Measurements from ENCODE around the gene TMEM139.

The TMEM139 gene

GRCh38 chr7:143271240-143271639, 13.5 kb upstream of the TMEM139 start:
- Histone ChIP-seq H3K4ac (ENCODE audit: low read depth, low read length) (no peak overlapping the region), H4K12ac (ENCODE audit: low read depth, low read length) (no peak overlapping the region), H3K4me3 (ENCODE audit: low read depth, low read length) (no peak overlapping the region), H3K9ac (ENCODE audit: low read length) (no peak overlapping the region), H2BK12ac (ENCODE audit: low read length) (no peak overlapping the region), H3K27ac (ENCODE audit: low read depth, low read length) (no peak overlapping the region), H3K79me2 (ENCODE audit: control insufficient read depth, insufficient read depth, low read length, poor library complexity) (no peaks in the 10 kb centered on the region), H2BK5ac (ENCODE audit: low read depth, low read length, poor library complexity) (no peak overlapping the region), H3K4me1 (ENCODE audit: control insufficient read depth in 1 of 2, insufficient read depth in 2 of 2, low read length in 2 of 2) (no peaks in the 10 kb centered on the region), H3K18ac (ENCODE audit: low read length) (no peak overlapping the region), H3K23ac (ENCODE audit: low read length) (no peak overlapping the region), H2AFZ (ENCODE audit: insufficient read depth, low read length, poor library complexity) (no peak overlapping the region), H4K8ac (ENCODE audit: low read depth, low read length) (no peak overlapping the region), H3K4me2 (ENCODE audit: low read length) (no peak overlapping the region), H3K9me3 (ENCODE audit: insufficient read depth, low read depth, low read length) (no peaks in the 10 kb centered on the region), H3K79me1 (ENCODE audit: low read length) (no peaks in the 10 kb centered on the region), H3K36me3 (ENCODE audit: control insufficient read depth in 1 of 2, insufficient read depth in 2 of 2, low read length in 2 of 2) (peaks cover 21 to 26% of the 10 kb centered on the region in 2 experiments), H2BK120ac (ENCODE audit: insufficient read depth, low read length, poor library complexity) (no peak overlapping the region), H3K27me3 (ENCODE audit: insufficient read depth, low read length) (no peaks in the 10 kb centered on the region), H4K91ac (ENCODE audit: low read depth, low read length) (no peak overlapping the region), H2AK5ac (ENCODE audit: low read length) (no peak overlapping the region), H3K14ac (ENCODE audit: low read length) (no peak overlapping the region)
- no peak for DNase-seq
- no CpG with 5 or more reads among the region's 1 CpG for WGBS (ENCODE audit: extremely low coverage, insufficient coverage, insufficient read length)

- H4K91ac ChIP-seq (ENCODE audit: low read depth, low read length), result no peak overlapping the region
- H3K79me2 ChIP-seq (ENCODE audit: control insufficient read depth, insufficient read depth, low read length, poor library complexity), result no peaks in the 10 kb centered on the region
- H2BK120ac ChIP-seq (ENCODE audit: insufficient read depth, low read length, poor library complexity), result no peak overlapping the region
- H4K12ac ChIP-seq (ENCODE audit: low read depth, low read length), result no peak overlapping the region
- WGBS (ENCODE audit: extremely low coverage, insufficient coverage, insufficient read length), result no CpG with 5 or more reads among the region's 2 CpGs
- H3K36me3 ChIP-seq (ENCODE audit: control insufficient read depth in 1 of 2, insufficient read depth in 2 of 2, low read length in 2 of 2), result peaks cover 18% of the 10 kb centered on the region in 2 experiments
- no peak overlapping the region for H3K4ac ChIP-seq (ENCODE audit: low read depth, low read length)
- no peak overlapping the region for H2BK5ac ChIP-seq (ENCODE audit: low read depth, low read length, poor library complexity)
- H4K8ac ChIP-seq (ENCODE audit: low read depth, low read length), result no peak overlapping the region
- H3K27ac ChIP-seq (ENCODE audit: low read depth, low read length), result no peak overlapping the region
- H3K9me3 ChIP-seq (ENCODE audit: insufficient read depth, low read depth, low read length), result no peaks in the 10 kb centered on the region
- H3K23ac ChIP-seq (ENCODE audit: low read length), result no peak overlapping the region
- H3K4me1 ChIP-seq (ENCODE audit: control insufficient read depth in 1 of 2, insufficient read depth in 2 of 2, low read length in 2 of 2), result no peaks in the 10 kb centered on the region
- no peak overlapping the region for H2AK5ac ChIP-seq (ENCODE audit: low read length)
- DNase-seq, result no peak
- H3K18ac ChIP-seq (ENCODE audit: low read length), result no peak overlapping the region
- H2BK12ac ChIP-seq (ENCODE audit: low read length), result no peak overlapping the region
- no peak overlapping the region for H3K14ac ChIP-seq (ENCODE audit: low read length)
- no peaks in the 10 kb centered on the region for H3K27me3 ChIP-seq (ENCODE audit: insufficient read depth, low read length)
- no peak overlapping the region for H3K9ac ChIP-seq (ENCODE audit: low read length)
- H3K79me1 ChIP-seq (ENCODE audit: low read length), result no peaks in the 10 kb centered on the region
- no peak overlapping the region for H3K4me2 ChIP-seq (ENCODE audit: low read length)
- no peak overlapping the region for H2AFZ ChIP-seq (ENCODE audit: insufficient read depth, low read length, poor library complexity)
- H3K4me3 ChIP-seq (ENCODE audit: low read depth, low read length), result no peak overlapping the region
Observed at GRCh38 chr7:143272871-143273270, 11.9 kb upstream of the TMEM139 start.

- H3K9me3 ChIP-seq (ENCODE audit: insufficient read depth, low read depth, low read length), result no peaks in the 10 kb centered on the region
- H4K8ac ChIP-seq (ENCODE audit: low read depth, low read length), result peak overlapping the region; percentile 23
- peak overlapping the region; percentile 83 for H2BK12ac ChIP-seq (ENCODE audit: low read length)
- no peak overlapping the region for H3K4me3 ChIP-seq (ENCODE audit: low read depth, low read length)
- H2AFZ ChIP-seq (ENCODE audit: insufficient read depth, low read length, poor library complexity), result no peak overlapping the region
- DNase-seq, result peak; percentile 58 to 95
- no CpG with 5 or more reads among the region's 8 CpGs for WGBS (ENCODE audit: extremely low coverage, insufficient coverage, insufficient read length)
- no peak overlapping the region for H4K91ac ChIP-seq (ENCODE audit: low read depth, low read length)
- no peak overlapping the region for H2BK120ac ChIP-seq (ENCODE audit: insufficient read depth, low read length, poor library complexity)
- H3K4me2 ChIP-seq (ENCODE audit: low read length), result no peak overlapping the region
- H3K9ac ChIP-seq (ENCODE audit: low read length), result no peak overlapping the region
- no peaks in the 10 kb centered on the region for H3K79me2 ChIP-seq (ENCODE audit: control insufficient read depth, insufficient read depth, low read length, poor library complexity)
- H3K4ac ChIP-seq (ENCODE audit: low read depth, low read length), result no peak overlapping the region
- no peak overlapping the region for H2BK5ac ChIP-seq (ENCODE audit: low read depth, low read length, poor library complexity)
- no peak overlapping the region for H3K18ac ChIP-seq (ENCODE audit: low read length)
- H3K27me3 ChIP-seq (ENCODE audit: insufficient read depth, low read length), result no peaks in the 10 kb centered on the region
- H3K79me1 ChIP-seq (ENCODE audit: low read length), result peaks cover 4% of the 10 kb centered on the region
- peak overlapping the region; percentile 81 for H2AK5ac ChIP-seq (ENCODE audit: low read length)
- H3K14ac ChIP-seq (ENCODE audit: low read length), result no peak overlapping the region
- H4K12ac ChIP-seq (ENCODE audit: low read depth, low read length), result no peak overlapping the region
- H3K4me1 ChIP-seq (ENCODE audit: control insufficient read depth in 1 of 2, insufficient read depth in 2 of 2, low read length in 2 of 2), result peaks cover 3% of the 10 kb centered on the region in 2 experiments
- H3K27ac ChIP-seq (ENCODE audit: low read depth, low read length), result no peak overlapping the region
- no peaks in the 10 kb centered on the region for H3K36me3 ChIP-seq (ENCODE audit: control insufficient read depth in 1 of 2, insufficient read depth in 2 of 2, low read length in 2 of 2)
- no peak overlapping the region for H3K23ac ChIP-seq (ENCODE audit: low read length)
Observed at GRCh38 chr7:143279186-143280098, 5.3 kb upstream of the TMEM139 start.

- H3K27me3 ChIP-seq (ENCODE audit: insufficient read depth, low read length), result no peaks in the 10 kb centered on the region
- no peak overlapping the region for H2AK5ac ChIP-seq (ENCODE audit: low read length)
- H3K4me3 ChIP-seq (ENCODE audit: low read depth, low read length), result no peak overlapping the region
- H2BK12ac ChIP-seq (ENCODE audit: low read length), result no peak overlapping the region
- no peak overlapping the region for H3K18ac ChIP-seq (ENCODE audit: low read length)
- no peak overlapping the region for H3K4me2 ChIP-seq (ENCODE audit: low read length)
- no peak overlapping the region for H4K12ac ChIP-seq (ENCODE audit: low read depth, low read length)
- H2BK5ac ChIP-seq (ENCODE audit: low read depth, low read length, poor library complexity), result no peak overlapping the region
- no peak overlapping the region for H3K27ac ChIP-seq (ENCODE audit: low read depth, low read length)
- H3K9ac ChIP-seq (ENCODE audit: low read length), result no peak overlapping the region
- no peak overlapping the region for H4K91ac ChIP-seq (ENCODE audit: low read depth, low read length)
- no peaks in the 10 kb centered on the region for H3K36me3 ChIP-seq (ENCODE audit: control insufficient read depth in 1 of 2, insufficient read depth in 2 of 2, low read length in 2 of 2)
- no peak overlapping the region for H4K8ac ChIP-seq (ENCODE audit: low read depth, low read length)
- H3K4ac ChIP-seq (ENCODE audit: low read depth, low read length), result no peak overlapping the region
- no peaks in the 10 kb centered on the region for H3K79me2 ChIP-seq (ENCODE audit: control insufficient read depth, insufficient read depth, low read length, poor library complexity)
- H2BK120ac ChIP-seq (ENCODE audit: insufficient read depth, low read length, poor library complexity), result no peak overlapping the region
- H3K79me1 ChIP-seq (ENCODE audit: low read length), result peaks cover 7% of the 10 kb centered on the region
- peaks cover 8 to 9% of the 10 kb centered on the region in 2 experiments for H3K4me1 ChIP-seq (ENCODE audit: control insufficient read depth in 1 of 2, insufficient read depth in 2 of 2, low read length in 2 of 2)
- no peak for DNase-seq
- no peaks in the 10 kb centered on the region for H3K9me3 ChIP-seq (ENCODE audit: insufficient read depth, low read depth, low read length)
- H3K23ac ChIP-seq (ENCODE audit: low read length), result no peak overlapping the region
- no peak overlapping the region for H3K14ac ChIP-seq (ENCODE audit: low read length)
- H2AFZ ChIP-seq (ENCODE audit: insufficient read depth, low read length, poor library complexity), result no peak overlapping the region
- no CpG with 5 or more reads among the region's 1 CpG for WGBS (ENCODE audit: extremely low coverage, insufficient coverage, insufficient read length)
Observed at GRCh38 chr7:143280160-143280559, 4.6 kb upstream of the TMEM139 start.
